Sigmoid colon (tissue), 4 donors: Measurements from ENCODE around the gene NPPA.

Experiments
- CTCF ChIP-seq, 4 experiments: fragments of 450-650 bp in 3 of 4; fragments of 200-600 bp in 1 of 4; IDR thresholded peaks; one replicate each; pipeline ENCODE4 v1.5.1; 2016 to 2019; ENCODE audit warnings: antibody characterized with exemption in 4 of 4, mild to moderate bottlenecking in 3 of 4, moderate library complexity in 2 of 4
- EP300 ChIP-seq, 4 donors: sonication (generic); formaldehyde crosslinking; IDR thresholded peaks; one replicate each; pipeline ENCODE4 v1.6.1; 2017; ENCODE audit warnings: antibody characterized with exemption in 4 of 4
- POLR2A ChIP-seq, 2 donors: fragments of 450-650 bp; IDR thresholded peaks; one replicate each; pipeline ENCODE4 v1.6.1; 2016; ENCODE audit warnings: antibody characterized with exemption in 2 of 2, mild to moderate bottlenecking in 2 of 2, moderate library complexity in 2 of 2
- POLR2AphosphoS5 ChIP-seq, 4 donors: sonication (generic); formaldehyde crosslinking; IDR thresholded peaks; one replicate each; pipeline ENCODE4 v1.6.1; 2017; ENCODE audit warnings: antibody characterized with exemption in 4 of 4

DNA sequence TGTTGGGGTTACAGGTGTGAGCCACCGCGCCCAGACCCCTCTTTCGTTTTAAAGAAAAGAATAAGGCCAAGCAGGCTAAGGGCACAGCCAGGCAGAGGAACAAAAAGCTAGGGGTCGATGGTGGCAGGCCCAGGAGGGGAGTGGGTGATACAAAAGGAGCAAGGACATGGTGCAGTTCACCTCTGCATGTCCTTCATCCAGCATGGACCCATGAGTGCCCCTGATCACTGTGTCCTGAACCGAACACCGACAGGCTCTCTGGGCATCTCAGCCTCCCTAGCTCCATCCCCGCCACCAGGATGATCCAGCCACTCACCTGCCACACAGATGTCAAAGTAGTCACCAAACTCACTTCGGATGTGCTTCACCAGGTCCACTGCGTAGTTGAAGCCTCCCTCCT is 47.7 kb downstream of the NPPA start:
- TF ChIP-seq POLR2A (IDR thresholded peaks at IDR 0.05) = no peak
- no peak for TF ChIP-seq EP300 (IDR thresholded peaks at IDR 0.05)
- TF ChIP-seq POLR2AphosphoS5 (IDR thresholded peaks at IDR 0.05) = no peak
- no peak for TF ChIP-seq CTCF (IDR thresholded peaks at IDR 0.05)
